Natural killer cell (primary cell): Measurements from ENCODE around the gene TMEM222. TPM values are rescaled to one million over a fixed set of nuclear protein-coding genes. Genes with fewer than 3 reads are reported as not detected.

Experiments
- ATAC-seq, 3 donors: fragments of 150-1000 bp in 2 of 3; fragments of 200-7000 bp in 1 of 3; cut with Tn5 transposase; 1 replicate in 1 of 3; 2 replicates in 2 of 3; pipeline ENCODE4 v1.10.0; 2021; ENCODE audit warnings: mild to moderate bottlenecking in 2 of 3, moderate library complexity in 2 of 3
- DNase-seq, 2 donors: peaks; one replicate each; pipeline versions ENCODE4 v3.0.0 to v3.0.0-alpha.2; 2013 to 2021; ENCODE audit warnings: mixed read lengths in 1 of 2
- H3K27ac ChIP-seq: one replicate; pipeline ENCODE4 v1.5.1; 2013; ENCODE audit warnings: mild to moderate bottlenecking, low read length
- H3K27me3 ChIP-seq: one replicate; pipeline ENCODE4 v1.6.1; 2013; ENCODE audit warnings: low read length; ENCODE audit not compliant: control insufficient read depth, insufficient read depth
- H3K36me3 ChIP-seq: one replicate; pipeline ENCODE4 v1.6.1; 2013; ENCODE audit warnings: low read length; ENCODE audit not compliant: control insufficient read depth, insufficient read depth
- H3K4me1 ChIP-seq: one replicate; pipeline ENCODE4 v1.6.1; 2013; ENCODE audit warnings: low read length; ENCODE audit not compliant: control insufficient read depth, insufficient read depth
- H3K4me3 ChIP-seq: one replicate; pipeline ENCODE4 v1.5.1; 2013; ENCODE audit warnings: low read length
- H3K9me3 ChIP-seq: one replicate; pipeline ENCODE4 v1.6.1; 2013; ENCODE audit warnings: low read length; ENCODE audit not compliant: control insufficient read depth, insufficient read depth
- H3K27ac Mint-ChIP-seq, 2 donors: one replicate each; pipeline ENCODE4 v1.8.0; 2022; ENCODE audit warnings: mild to moderate bottlenecking in 2 of 2, mixed read lengths in 2 of 2, moderate library complexity in 1 of 2
- H3K27me3 Mint-ChIP-seq, 2 donors: one replicate each; pipeline ENCODE4 v1.8.0; 2022; ENCODE audit warnings: low read depth in 2 of 2, mixed read lengths in 2 of 2
- H3K36me3 Mint-ChIP-seq: one replicate; pipeline ENCODE4 v1.8.0; 2022; ENCODE audit warnings: mixed read lengths
- H3K4me1 Mint-ChIP-seq, 2 donors: one replicate each; pipeline ENCODE4 v1.8.0; 2022; ENCODE audit warnings: mixed read lengths in 2 of 2
- H3K4me3 Mint-ChIP-seq: one replicate; pipeline ENCODE4 v1.8.0; 2022; ENCODE audit warnings: mild to moderate bottlenecking, moderate library complexity, mixed read lengths
- H3K9me3 Mint-ChIP-seq, 2 donors: one replicate each; pipeline ENCODE4 v1.8.0; 2022; ENCODE audit warnings: mixed read lengths in 2 of 2
- CTCF ChIP-seq: fragments of 200-600 bp; IDR thresholded peaks from one replicate; pipeline ENCODE4 v1.8.0; 2022; ENCODE audit warnings: antibody characterized with exemption
- WGBS: methylation state at CpG from one replicate; pipeline ENCODE4 v1.1.7; 2013; ENCODE audit warnings: missing lambda C conversion rate; ENCODE audit not compliant: insufficient coverage; 5-methylcytosine and 5-hydroxymethylcytosine counted together
- intact Hi-C: fragments of 100-400 bp; cut with micrococcal nuclease; formaldehyde crosslinking; loops from one replicate; pipeline ENCODE4 v1.14.2; 2022
- total RNA-seq, 4 donors: library from RNA; stranded (reverse); fragments of 120-200 nt in 1 of 4; gene quantifications; one replicate each; pipeline versions ENCODE4 v1.2.3 to v1.2.4, GENCODE V29; 2013 to 2022

TMEM222 gene
- total RNA-seq, 3 donors from 2014 or later (not counting 1 experiment from before 2014, with no cell fraction given), result 34.9 to 41.2 (median 37.3) TPM

DNA sequence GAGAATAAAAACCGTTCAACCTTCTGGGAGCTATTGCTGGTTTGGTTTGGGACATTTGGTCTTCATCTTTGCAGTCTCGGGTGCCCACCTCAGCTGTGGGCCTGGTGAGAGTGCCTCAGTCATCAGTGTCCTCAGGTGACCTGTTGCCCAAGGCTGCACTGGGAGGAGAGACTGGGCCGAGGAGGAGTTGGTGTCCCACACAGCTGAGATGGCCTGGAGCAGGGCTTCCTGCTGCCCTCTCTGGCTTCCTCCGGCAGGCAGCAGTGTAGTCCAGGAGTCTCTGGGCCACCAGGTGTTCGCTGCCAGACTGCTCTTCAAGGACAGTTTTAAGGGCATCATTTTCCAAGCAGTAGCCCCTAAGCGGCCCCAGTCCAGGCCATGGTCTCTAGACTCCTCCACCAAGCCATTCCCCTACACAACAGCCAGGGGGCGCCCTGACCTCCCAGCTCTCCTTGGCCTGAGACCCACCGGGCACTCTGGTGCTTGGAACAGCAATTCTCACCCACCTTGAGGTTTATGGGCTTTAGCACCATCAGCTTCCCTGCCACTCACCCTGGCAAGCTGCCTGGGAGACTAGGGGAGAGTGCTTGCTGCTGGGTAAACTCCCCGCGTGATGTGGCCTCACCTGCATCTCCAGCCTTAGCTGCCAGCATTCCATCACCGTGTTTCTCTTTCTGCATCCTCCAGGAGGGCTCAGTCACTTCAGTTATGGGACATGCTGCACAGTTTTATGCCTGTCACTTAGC is 10.7 kb downstream of the TMEM222 start:
- no peaks in the 10 kb centered on the region for H3K27me3 ChIP-seq
- Mint-ChIP-seq H3K9me3 (no peaks in the 10 kb centered on the region), H3K27ac (peak overlapping the region; percentile 69 to 78), H3K4me3 (peak overlapping the region; percentile 35), H3K4me1 (peaks cover 33 to 42% of the 10 kb centered on the region in 2 donors), H3K36me3 (no peaks in the 10 kb centered on the region), H3K27me3 (no peaks in the 10 kb centered on the region)
- no peaks in the 10 kb centered on the region for H3K9me3 ChIP-seq
- TF ChIP-seq CTCF, result peak; percentile 89
- peaks cover 21% of the 10 kb centered on the region for H3K4me1 ChIP-seq
- DNase-seq (peak; percentile 65 to 82), ATAC-seq (peak; percentile 82 to 96 (median 92))
- no peak overlapping the region for H3K27ac ChIP-seq
- no peak overlapping the region for H3K4me3 ChIP-seq
- 66% methylated on average over 11 of the region's 11 CpGs for WGBS
- peaks cover 61% of the 10 kb centered on the region for H3K36me3 ChIP-seq
- intact Hi-C loops, result loop anchor here (2.0 kb wide), 1 partner anchor 62 kb away; no protein-coding TSS in a partner anchor

- H3K4me3 Mint-ChIP-seq, result no peak overlapping the region
- Histone ChIP-seq H3K27me3 (no peaks in the 10 kb centered on the region), H3K9me3 (no peaks in the 10 kb centered on the region), H3K36me3 (peaks cover 54% of the 10 kb centered on the region), H3K4me3 (no peak overlapping the region), H3K27ac (no peak overlapping the region), H3K4me1 (peaks cover 21% of the 10 kb centered on the region)
- no peaks in the 10 kb centered on the region for H3K36me3 Mint-ChIP-seq
- WGBS, result 96% methylated on average over 17 of the region's 17 CpGs
- DNase-seq (no peak), ATAC-seq (no peak)
- intact Hi-C loops, result loop anchor here (2.0 kb wide), 1 partner anchor 61 kb away; no protein-coding TSS in a partner anchor
- no peaks in the 10 kb centered on the region for H3K9me3 Mint-ChIP-seq
- peaks cover 23 to 33% of the 10 kb centered on the region in 2 donors for H3K4me1 Mint-ChIP-seq
- no peaks in the 10 kb centered on the region for H3K27me3 Mint-ChIP-seq
- no peak for TF ChIP-seq CTCF
- peak overlapping the region in 1 of 2 donors; percentile 69 for H3K27ac Mint-ChIP-seq
These were observed 11.8 kb downstream of the TMEM222 start for GRCh38 chr1:27333717-27334279.

DNA sequence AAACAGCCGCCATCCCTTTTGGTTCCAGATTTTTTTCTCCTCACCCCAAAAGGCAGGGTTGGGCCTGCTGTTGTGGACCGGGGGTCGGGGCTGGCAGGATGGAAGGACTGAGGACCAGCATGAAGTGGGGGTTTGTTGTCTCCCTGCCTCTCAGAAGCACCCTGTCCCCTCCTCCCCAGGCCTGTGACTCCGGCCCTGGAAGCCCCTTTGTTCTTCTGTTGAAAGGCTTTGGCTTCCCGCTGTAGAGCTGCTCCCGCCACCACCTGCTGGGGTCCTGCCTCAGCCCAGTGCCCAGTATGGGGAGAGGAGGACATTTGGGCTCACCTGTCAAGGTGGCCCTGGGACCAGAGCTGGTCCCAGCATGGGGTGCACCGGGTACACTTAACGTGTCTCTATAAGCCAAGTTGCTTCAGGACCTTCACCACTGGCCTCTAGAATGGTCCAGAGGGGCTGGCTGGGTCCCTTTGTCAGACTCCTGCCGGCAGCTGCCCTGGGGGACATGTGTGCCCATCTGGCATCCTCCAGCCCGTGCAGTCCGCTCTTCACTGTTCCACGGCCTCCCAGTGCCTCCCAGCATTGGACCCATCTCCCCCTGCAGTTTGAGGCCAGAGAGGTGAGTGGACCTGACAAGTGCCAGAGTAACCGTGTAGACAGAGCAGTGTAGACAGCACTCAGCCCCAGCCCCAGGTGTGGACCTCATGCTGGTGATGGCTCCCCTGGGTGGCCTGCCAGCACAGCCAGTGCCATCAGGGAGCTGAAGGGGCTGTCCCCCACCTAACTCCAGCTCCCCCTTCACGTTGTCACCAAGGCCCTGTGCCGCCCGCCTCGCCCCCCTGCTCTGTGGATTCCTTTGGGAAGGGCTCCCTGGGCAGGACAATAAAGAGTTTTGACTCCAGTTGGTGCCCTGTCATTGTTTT is 13.8 kb downstream of the TMEM222 start:
- Mint-ChIP-seq H3K27me3 (no peaks in the 10 kb centered on the region), H3K27ac (no peak overlapping the region), H3K36me3 (no peaks in the 10 kb centered on the region), H3K4me3 (no peak overlapping the region), H3K4me1 (peaks cover 27 to 36% of the 10 kb centered on the region in 2 donors), H3K9me3 (no peaks in the 10 kb centered on the region)
- Histone ChIP-seq H3K9me3 (no peaks in the 10 kb centered on the region), H3K27ac (no peak overlapping the region), H3K27me3 (no peaks in the 10 kb centered on the region), H3K4me3 (no peak overlapping the region), H3K36me3 (peaks cover 48% of the 10 kb centered on the region), H3K4me1 (peaks cover 29% of the 10 kb centered on the region)
- no peak for DNase-seq
- no peak for ATAC-seq
- no peak for TF ChIP-seq CTCF
- 96% methylated on average over 17 of the region's 17 CpGs for WGBS
- intact Hi-C loops, result no loop called here
